22Rv1 (cell line): Measurements from ENCODE around the gene TMEM129.
A peak's percentile ranks its signal among the peaks of the same experiment; 100 is the strongest.
"Not testable (repeated sequence)": the region's sequence is repeated elsewhere in the genome, so short reads cannot be mapped to it uniquely, and the experiment has no call there.

ENCODE experiments used
- H3K27ac ChIP-seq: fragments of 450-650 bp; 2 replicates; pipeline ENCODE4 v1.5.1; 2017
- CTCF ChIP-seq: fragments of 450-650 bp; IDR thresholded peaks from 2 replicates; pipeline ENCODE4 v1.5.1; 2017; ENCODE audit warnings: mild to moderate bottlenecking
- ZFX ChIP-seq: fragments of 450-650 bp; IDR thresholded peaks from 2 replicates; pipeline ENCODE4 v1.6.1; 2017; ENCODE audit warnings: antibody characterized with exemption, borderline replicate concordance

The TMEM129 gene

GRCh38 chr4:1712216-1713002, 8.7 kb downstream of the TMEM129 start, which contains the start of gene SLBP:
Gene SLBP (minus strand): TSS chr4:1712319. CDS start chr4:1712188, 131 bp downstream.
- H3K27ac ChIP-seq: peak within 1 kb of the TSS; percentile 98
- TF ChIP-seq ZFX (no peak), CTCF (no peak)

GRCh38 chr4:1711571-1712215, 9.4 kb downstream of the TMEM129 start:
- TF ChIP-seq ZFX (no peak), CTCF (no peak)
- H3K27ac ChIP-seq: peak overlapping the region; percentile 98

GRCh38 chr4:1711055-1711570, 10.0 kb downstream of the TMEM129 start:
- peak overlapping the region; percentile 98 for H3K27ac ChIP-seq
- TF ChIP-seq CTCF (no peak), ZFX (no peak)

GRCh38 chr4:1708581-1708980, 12.5 kb downstream of the TMEM129 start:
- no peak for TF ChIP-seq CTCF
- TF ChIP-seq ZFX: no peak
- peak overlapping the region; percentile 98 for H3K27ac ChIP-seq

- TF ChIP-seq CTCF (no peak), ZFX (no peak)
- H3K27ac ChIP-seq: peak overlapping the region; percentile 15; the same call in 1 of the 2 replicates
Measured at GRCh38 chr4:1706358-1706757, 14.8 kb downstream of the TMEM129 start.

- TF ChIP-seq ZFX: no peak
- no peak for TF ChIP-seq CTCF
- peak overlapping the region; percentile 15; the same call in 1 of the 2 replicates for H3K27ac ChIP-seq
Measured at GRCh38 chr4:1705732-1706131, 15.4 kb downstream of the TMEM129 start.

GRCh38 chr4:1703867-1704266, 17.3 kb downstream of the TMEM129 start:
- no peak overlapping the region for H3K27ac ChIP-seq
- TF ChIP-seq ZFX (no peak), CTCF (no peak)

- H3K27ac ChIP-seq: not testable (repeated sequence)
Measured at GRCh38 chr4:1701671-1702070, 19.5 kb downstream of the TMEM129 start.
